ENCODE measurements around the gene APOOL.
"Not testable (repeated sequence)": the region's sequence is repeated elsewhere in the genome, so short reads cannot be mapped to it uniquely, and the experiment has no call there.

The APOOL gene, protein sequence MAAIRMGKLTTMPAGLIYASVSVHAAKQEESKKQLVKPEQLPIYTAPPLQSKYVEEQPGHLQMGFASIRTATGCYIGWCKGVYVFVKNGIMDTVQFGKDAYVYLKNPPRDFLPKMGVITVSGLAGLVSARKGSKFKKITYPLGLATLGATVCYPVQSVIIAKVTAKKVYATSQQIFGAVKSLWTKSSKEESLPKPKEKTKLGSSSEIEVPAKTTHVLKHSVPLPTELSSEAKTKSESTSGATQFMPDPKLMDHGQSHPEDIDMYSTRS

DNA sequence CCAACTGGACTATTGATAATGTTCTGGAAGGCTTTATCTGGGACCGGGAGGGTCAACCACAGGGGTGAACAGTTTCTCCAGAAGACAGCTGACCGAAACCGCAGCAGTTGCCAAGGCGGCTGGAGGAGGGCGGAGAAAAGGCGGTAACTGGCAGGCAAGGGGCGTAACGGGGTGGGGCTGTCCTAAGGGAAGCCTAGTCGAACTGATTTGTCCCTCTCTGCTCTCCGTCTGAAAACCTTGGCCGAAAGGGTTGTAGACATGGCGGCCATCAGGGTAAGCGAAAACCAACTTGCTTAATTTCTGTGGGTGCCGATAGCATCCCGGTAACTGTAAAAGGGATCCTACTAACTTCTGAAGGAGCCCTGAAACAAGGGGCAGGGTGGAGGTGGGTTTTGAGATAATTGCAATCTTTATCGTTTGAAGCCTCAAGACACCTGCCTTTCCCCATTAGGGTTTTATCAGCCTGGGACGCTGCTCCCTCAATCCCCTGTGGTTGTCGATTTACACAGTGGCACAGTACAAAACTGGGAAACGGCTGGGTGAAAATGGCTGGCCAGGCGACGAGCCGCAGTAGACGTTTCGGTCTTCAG is at the start of gene APOOL:
Gene APOOL, plus strand, starts transcription at position 223 of the 590 bp plus-strand sequence. Its CDS starts 36 bp downstream, at position 259.
- Histone ChIP-seq H3K27ac (ENCODE audit: low read depth in 2 of 2, low read length in 2 of 2) (peak within 1 kb of the TSS; percentile 55 to 62), H3K36me3 (ENCODE audit: control insufficient read depth in 2 of 2, insufficient read depth in 2 of 2, low read length in 2 of 2) (no peaks in the 10 kb centered on the region), H3K4me1 (ENCODE audit: control insufficient read depth in 2 of 2, insufficient read depth in 2 of 2, low read length in 2 of 2) (peaks cover 4 to 5% of the 10 kb centered on the region in 2 donors)

DNA sequence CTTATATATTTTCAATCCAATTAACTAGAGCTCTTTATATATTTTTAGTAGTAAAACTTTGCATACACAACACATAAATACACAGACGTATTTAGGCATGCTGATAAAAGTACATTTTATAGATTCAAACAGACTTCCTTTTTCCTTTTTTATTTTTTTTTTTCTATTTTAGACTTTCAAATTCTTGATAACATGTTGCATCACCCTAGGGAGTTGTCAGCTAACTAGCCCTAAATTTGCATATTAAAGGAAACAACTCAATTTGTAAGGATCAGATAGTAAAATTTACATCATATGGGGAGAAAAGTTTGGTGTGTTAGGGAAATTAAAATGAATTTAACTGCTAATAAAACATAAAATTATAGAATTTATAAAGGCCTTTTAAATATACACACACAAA is 47.4 kb upstream of the APOOL start:
- H3K36me3 ChIP-seq (ENCODE audit: control insufficient read depth in 2 of 2, insufficient read depth in 2 of 2, low read length in 2 of 2) = no peaks in the 10 kb centered on the region
- H3K4me1 ChIP-seq (ENCODE audit: control insufficient read depth in 2 of 2, insufficient read depth in 2 of 2, low read length in 2 of 2) = no peaks in the 10 kb centered on the region
- H3K27ac ChIP-seq (ENCODE audit: low read depth in 2 of 2, low read length in 2 of 2) = no peak overlapping the region
- H3K4me3 ChIP-seq (ENCODE audit: low read length in 2 of 2) = no peak overlapping the region
- H3K9ac ChIP-seq (ENCODE audit: low read depth in 1 of 2, low read length in 2 of 2) = no peak overlapping the region
- H3K9me3 ChIP-seq (ENCODE audit: control insufficient read depth in 2 of 2, low read length in 2 of 2) = no peaks in the 10 kb centered on the region
- no peaks in the 10 kb centered on the region for H3K27me3 ChIP-seq (ENCODE audit: control insufficient read depth in 2 of 2, insufficient read depth in 2 of 2, low read length in 2 of 2)

More for the DNA sequence above, at the start of gene APOOL:
- H3K27me3 ChIP-seq (ENCODE audit: control insufficient read depth in 2 of 2, insufficient read depth in 2 of 2, low read length in 2 of 2) = no peaks in the 10 kb centered on the region
- H3K9me3 ChIP-seq (ENCODE audit: control insufficient read depth in 2 of 2, low read length in 2 of 2) = no peaks in the 10 kb centered on the region
- H3K4me3 ChIP-seq (ENCODE audit: low read length in 2 of 2) = peak within 1 kb of the TSS; percentile 85 to 86
- peak within 1 kb of the TSS; percentile 77 to 78 for H3K9ac ChIP-seq (ENCODE audit: low read depth in 1 of 2, low read length in 2 of 2)

- Histone ChIP-seq H3K4me1 (ENCODE audit: control insufficient read depth in 2 of 2, insufficient read depth in 2 of 2, low read length in 2 of 2) (no peaks in the 10 kb centered on the region), H3K36me3 (ENCODE audit: control insufficient read depth in 2 of 2, insufficient read depth in 2 of 2, low read length in 2 of 2) (no peaks in the 10 kb centered on the region), H3K9me3 (ENCODE audit: control insufficient read depth in 2 of 2, low read length in 2 of 2) (no peaks in the 10 kb centered on the region), H3K27me3 (ENCODE audit: control insufficient read depth in 2 of 2, insufficient read depth in 2 of 2, low read length in 2 of 2) (no peaks in the 10 kb centered on the region), H3K9ac (ENCODE audit: low read depth in 1 of 2, low read length in 2 of 2) (no peak overlapping the region), H3K27ac (ENCODE audit: low read depth in 2 of 2, low read length in 2 of 2) (no peak overlapping the region), H3K4me3 (ENCODE audit: low read length in 2 of 2) (no peak overlapping the region)
These were observed 28.9 kb upstream of the APOOL start for GRCh38 chrX:84974803-84975202.

GRCh38 chrX:84991739-84992138 is 11.9 kb upstream of the APOOL start:
- not testable (repeated sequence) for H3K9ac ChIP-seq (ENCODE audit: low read depth in 1 of 2, low read length in 2 of 2); H3K9me3 ChIP-seq (ENCODE audit: control insufficient read depth in 2 of 2, low read length in 2 of 2); H3K27me3 ChIP-seq (ENCODE audit: control insufficient read depth in 2 of 2, insufficient read depth in 2 of 2, low read length in 2 of 2); H3K27ac ChIP-seq (ENCODE audit: low read depth in 2 of 2, low read length in 2 of 2); H3K4me3 ChIP-seq (ENCODE audit: low read length in 2 of 2); H3K36me3 ChIP-seq (ENCODE audit: control insufficient read depth in 2 of 2, insufficient read depth in 2 of 2, low read length in 2 of 2); H3K4me1 ChIP-seq (ENCODE audit: control insufficient read depth in 2 of 2, insufficient read depth in 2 of 2, low read length in 2 of 2)

GRCh38 chrX:84993150-84993549 is 10.5 kb upstream of the APOOL start:
- no peak overlapping the region for H3K27ac ChIP-seq (ENCODE audit: low read depth in 2 of 2, low read length in 2 of 2)
- no peaks in the 10 kb centered on the region for H3K36me3 ChIP-seq (ENCODE audit: control insufficient read depth in 2 of 2, insufficient read depth in 2 of 2, low read length in 2 of 2)
- H3K27me3 ChIP-seq (ENCODE audit: control insufficient read depth in 2 of 2, insufficient read depth in 2 of 2, low read length in 2 of 2) = no peaks in the 10 kb centered on the region
- H3K4me3 ChIP-seq (ENCODE audit: low read length in 2 of 2) = no peak overlapping the region
- H3K4me1 ChIP-seq (ENCODE audit: control insufficient read depth in 2 of 2, insufficient read depth in 2 of 2, low read length in 2 of 2) = no peaks in the 10 kb centered on the region
- no peaks in the 10 kb centered on the region for H3K9me3 ChIP-seq (ENCODE audit: control insufficient read depth in 2 of 2, low read length in 2 of 2)
- H3K9ac ChIP-seq (ENCODE audit: low read depth in 1 of 2, low read length in 2 of 2) = no peak overlapping the region

GRCh38 chrX:85001344-85001743 is 2.3 kb upstream of the APOOL start:
- H3K27me3 ChIP-seq (ENCODE audit: control insufficient read depth in 2 of 2, insufficient read depth in 2 of 2, low read length in 2 of 2) = no peaks in the 10 kb centered on the region
- no peak overlapping the region for H3K9ac ChIP-seq (ENCODE audit: low read depth in 1 of 2, low read length in 2 of 2)
- no peaks in the 10 kb centered on the region for H3K36me3 ChIP-seq (ENCODE audit: control insufficient read depth in 2 of 2, insufficient read depth in 2 of 2, low read length in 2 of 2)
- no peaks in the 10 kb centered on the region for H3K9me3 ChIP-seq (ENCODE audit: control insufficient read depth in 2 of 2, low read length in 2 of 2)
- H3K4me3 ChIP-seq (ENCODE audit: low read length in 2 of 2) = no peak overlapping the region
- H3K4me1 ChIP-seq (ENCODE audit: control insufficient read depth in 2 of 2, insufficient read depth in 2 of 2, low read length in 2 of 2) = peaks cover 4 to 5% of the 10 kb centered on the region in 2 donors
- H3K27ac ChIP-seq (ENCODE audit: low read depth in 2 of 2, low read length in 2 of 2) = no peak overlapping the region

- Histone ChIP-seq H3K27me3 (ENCODE audit: control insufficient read depth in 2 of 2, insufficient read depth in 2 of 2, low read length in 2 of 2) (no peaks in the 10 kb centered on the region), H3K9ac (ENCODE audit: low read depth in 1 of 2, low read length in 2 of 2) (peak overlapping the region; percentile 77 to 78), H3K4me1 (ENCODE audit: control insufficient read depth in 2 of 2, insufficient read depth in 2 of 2, low read length in 2 of 2) (peaks cover 4 to 5% of the 10 kb centered on the region in 2 donors), H3K27ac (ENCODE audit: low read depth in 2 of 2, low read length in 2 of 2) (peak overlapping the region in 1 of 2 donors; percentile 62), H3K9me3 (ENCODE audit: control insufficient read depth in 2 of 2, low read length in 2 of 2) (no peaks in the 10 kb centered on the region), H3K36me3 (ENCODE audit: control insufficient read depth in 2 of 2, insufficient read depth in 2 of 2, low read length in 2 of 2) (no peaks in the 10 kb centered on the region), H3K4me3 (ENCODE audit: low read length in 2 of 2) (peak overlapping the region; percentile 85 to 86)
These were observed 578 bp downstream of the APOOL start for GRCh38 chrX:85004255-85004654.

GRCh38 chrX:85012098-85012497 is 8.4 kb downstream of the APOOL start:
- Histone ChIP-seq H3K4me3 (ENCODE audit: low read length in 2 of 2) (no peak overlapping the region), H3K36me3 (ENCODE audit: control insufficient read depth in 2 of 2, insufficient read depth in 2 of 2, low read length in 2 of 2) (no peaks in the 10 kb centered on the region), H3K27me3 (ENCODE audit: control insufficient read depth in 2 of 2, insufficient read depth in 2 of 2, low read length in 2 of 2) (no peaks in the 10 kb centered on the region), H3K4me1 (ENCODE audit: control insufficient read depth in 2 of 2, insufficient read depth in 2 of 2, low read length in 2 of 2) (no peaks in the 10 kb centered on the region), H3K9ac (ENCODE audit: low read depth in 1 of 2, low read length in 2 of 2) (no peak overlapping the region), H3K9me3 (ENCODE audit: control insufficient read depth in 2 of 2, low read length in 2 of 2) (no peaks in the 10 kb centered on the region), H3K27ac (ENCODE audit: low read depth in 2 of 2, low read length in 2 of 2) (no peak overlapping the region)

DNA sequence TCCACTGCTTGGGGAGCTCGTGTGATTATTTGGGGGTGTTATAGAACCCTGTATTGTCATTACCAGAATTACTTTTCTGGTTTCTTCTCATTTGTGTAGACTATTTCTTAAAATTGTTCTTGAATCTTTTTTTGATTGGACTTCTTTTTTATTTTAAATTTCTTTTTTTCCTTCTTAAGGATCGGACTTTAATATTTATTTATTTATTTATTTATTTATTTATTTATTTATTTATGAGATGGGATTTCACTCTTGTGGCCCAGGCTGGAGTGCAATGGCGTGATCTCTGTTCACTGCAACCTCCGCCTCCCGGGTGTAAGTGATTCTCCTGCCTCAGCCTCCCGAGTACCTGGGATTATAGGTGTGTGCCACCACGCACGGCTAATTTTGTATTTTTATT is 11.7 kb downstream of the APOOL start:
- not testable (repeated sequence) for H3K27me3 ChIP-seq (ENCODE audit: control insufficient read depth in 2 of 2, insufficient read depth in 2 of 2, low read length in 2 of 2); H3K27ac ChIP-seq (ENCODE audit: low read depth in 2 of 2, low read length in 2 of 2); H3K4me3 ChIP-seq (ENCODE audit: low read length in 2 of 2); H3K9ac ChIP-seq (ENCODE audit: low read depth in 1 of 2, low read length in 2 of 2); H3K4me1 ChIP-seq (ENCODE audit: control insufficient read depth in 2 of 2, insufficient read depth in 2 of 2, low read length in 2 of 2); H3K36me3 ChIP-seq (ENCODE audit: control insufficient read depth in 2 of 2, insufficient read depth in 2 of 2, low read length in 2 of 2); H3K9me3 ChIP-seq (ENCODE audit: control insufficient read depth in 2 of 2, low read length in 2 of 2)

DNA sequence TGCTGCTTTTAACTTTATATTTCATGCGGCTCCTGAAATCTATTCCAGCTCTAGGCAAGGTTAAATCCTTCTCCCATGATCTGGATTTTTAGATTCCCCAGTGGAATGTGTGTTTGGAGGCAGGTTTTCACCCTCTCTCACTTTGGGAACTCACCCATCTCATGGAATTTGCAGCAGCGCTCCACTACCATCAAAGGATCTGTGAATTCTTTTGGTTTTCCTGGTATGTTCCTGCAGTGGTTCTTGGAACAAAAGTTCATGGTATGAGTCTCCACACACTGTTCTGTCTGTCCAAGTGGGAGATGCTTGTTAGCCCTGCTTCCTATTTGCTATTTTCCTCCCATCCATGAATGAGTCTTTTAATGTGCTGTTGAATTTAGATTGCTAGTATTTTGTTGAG is 14.0 kb downstream of the APOOL start:
- Histone ChIP-seq H3K36me3 (ENCODE audit: control insufficient read depth in 2 of 2, insufficient read depth in 2 of 2, low read length in 2 of 2) (no peaks in the 10 kb centered on the region), H3K4me3 (ENCODE audit: low read length in 2 of 2) (no peak overlapping the region), H3K9me3 (ENCODE audit: control insufficient read depth in 2 of 2, low read length in 2 of 2) (no peaks in the 10 kb centered on the region), H3K27ac (ENCODE audit: low read depth in 2 of 2, low read length in 2 of 2) (no peak overlapping the region), H3K9ac (ENCODE audit: low read depth in 1 of 2, low read length in 2 of 2) (no peak overlapping the region), H3K4me1 (ENCODE audit: control insufficient read depth in 2 of 2, insufficient read depth in 2 of 2, low read length in 2 of 2) (no peaks in the 10 kb centered on the region), H3K27me3 (ENCODE audit: control insufficient read depth in 2 of 2, insufficient read depth in 2 of 2, low read length in 2 of 2) (no peaks in the 10 kb centered on the region)

Data from mucosa of rectum (tissue), 2 donors.